Natural killer cell treated with Interleukin-12 subunit alpha and Interleukin-12 subunit beta and Interleukin-15 and Interleukin-18, amount 100 ng/mL, for 72 hours (primary cell): ENCODE measurements around the gene HBD. TPM values are rescaled to one million over a fixed set of nuclear protein-coding genes. Genes with fewer than 3 reads are reported as not detected.

Source experiments
- ATAC-seq, 2 donors: fragments of 150-1000 bp; cut with Tn5 transposase in 1 of 2; sonication (Bioruptor Pico), chemical (Tn5 transposase) in 1 of 2; 2 replicates each; pipeline ENCODE4 v1.10.0; 2021
- DNase-seq: peaks from one replicate; pipeline ENCODE4 v3.0.0; 2022; ENCODE audit warnings: low spot score
- H3K27ac Mint-ChIP-seq, 2 donors: 1 replicate in 1 of 2; 2 replicates in 1 of 2; pipeline ENCODE4 v1.8.0; 2022; ENCODE audit warnings: mixed read lengths in 2 of 2, mild to moderate bottlenecking in 1 of 2, moderate library complexity in 1 of 2
- H3K27me3 Mint-ChIP-seq, 2 donors: 1 replicate in 1 of 2; 2 replicates in 1 of 2; pipeline ENCODE4 v1.8.0; 2022; ENCODE audit warnings: mixed read lengths in 2 of 2
- H3K36me3 Mint-ChIP-seq: one replicate; pipeline ENCODE4 v1.8.0; 2022; ENCODE audit warnings: mixed read lengths
- H3K4me1 Mint-ChIP-seq, 2 donors: 1 replicate in 1 of 2; 2 replicates in 1 of 2; pipeline ENCODE4 v1.8.0; 2022; ENCODE audit warnings: low read depth in 2 of 2, mixed read lengths in 2 of 2, mild to moderate bottlenecking in 1 of 2
- H3K4me3 Mint-ChIP-seq: one replicate; pipeline ENCODE4 v1.8.0; 2022; ENCODE audit warnings: mixed read lengths
- H3K9me3 Mint-ChIP-seq: 2 replicates; pipeline ENCODE4 v1.8.0; 2022; ENCODE audit warnings: mixed read lengths
- total RNA-seq, 2 donors: library from RNA; stranded (reverse); gene quantifications; one replicate each; pipeline ENCODE4 v1.2.3, GENCODE V29; 2022

The HBD gene
- total RNA-seq, 2 donors from 2014 or later, result not detected

- DNase-seq (no peak), ATAC-seq (no peak)
- no peaks in the 10 kb centered on the region for H3K4me1 Mint-ChIP-seq
- no peaks in the 10 kb centered on the region for H3K9me3 Mint-ChIP-seq
- H3K4me3 Mint-ChIP-seq, result no peak overlapping the region
- no peaks in the 10 kb centered on the region for H3K36me3 Mint-ChIP-seq
- no peaks in the 10 kb centered on the region for H3K27me3 Mint-ChIP-seq
- no peak overlapping the region for H3K27ac Mint-ChIP-seq
Measured at GRCh38 chr11:5223146-5223545, 11.1 kb downstream of the HBD start.

GRCh38 chr11:5210376-5210885 is 23.9 kb downstream of the HBD start:
- H3K4me3 Mint-ChIP-seq, result no peak overlapping the region
- ATAC-seq (no peak), DNase-seq (no peak)
- no peaks in the 10 kb centered on the region for H3K27me3 Mint-ChIP-seq
- no peak overlapping the region for H3K27ac Mint-ChIP-seq
- no peaks in the 10 kb centered on the region for H3K9me3 Mint-ChIP-seq
- no peaks in the 10 kb centered on the region for H3K36me3 Mint-ChIP-seq
- no peaks in the 10 kb centered on the region for H3K4me1 Mint-ChIP-seq

GRCh38 chr11:5204787-5205186 is 29.5 kb downstream of the HBD start:
- H3K27me3 Mint-ChIP-seq, result peaks cover under 1 to 9% of the 10 kb centered on the region in 2 donors

GRCh38 chr11:5203366-5203765 is 30.9 kb downstream of the HBD start:
- DNase-seq, result no peak
- peaks cover 3 to 9% of the 10 kb centered on the region in 2 donors for H3K27me3 Mint-ChIP-seq

More at GRCh38 chr11:5204787-5205186, 29.5 kb downstream of the HBD start:
- Mint-ChIP-seq H3K36me3 (no peaks in the 10 kb centered on the region), H3K9me3 (no peaks in the 10 kb centered on the region), H3K4me3 (no peak overlapping the region), H3K27ac (no peak overlapping the region), H3K4me1 (no peaks in the 10 kb centered on the region)
- no peak for DNase-seq
- no peak for ATAC-seq

GRCh38 chr11:5200582-5200981 is 33.7 kb downstream of the HBD start, which contains the start of gene OR51V1:
Gene OR51V1, minus strand, starts transcription at chr11:5200682. Its CDS starts 0 bp downstream, at chr11:5200682.
- H3K36me3 Mint-ChIP-seq, result no peaks in the 10 kb centered on the region
- no peaks in the 10 kb centered on the region for H3K9me3 Mint-ChIP-seq
- peaks cover 3 to 9% of the 10 kb centered on the region in 2 donors for H3K27me3 Mint-ChIP-seq
- DNase-seq (no peak), ATAC-seq (no peak)
- H3K4me3 Mint-ChIP-seq, result no peak within 1 kb of the TSS
- no peak within 1 kb of the TSS for H3K27ac Mint-ChIP-seq
- no peaks in the 10 kb centered on the region for H3K4me1 Mint-ChIP-seq

More at GRCh38 chr11:5203366-5203765, 30.9 kb downstream of the HBD start:
- Mint-ChIP-seq H3K4me3 (no peak overlapping the region), H3K36me3 (no peaks in the 10 kb centered on the region), H3K27ac (no peak overlapping the region), H3K9me3 (no peaks in the 10 kb centered on the region), H3K4me1 (no peaks in the 10 kb centered on the region)
- no peak for ATAC-seq

- H3K27me3 Mint-ChIP-seq, result peaks cover 3 to 8% of the 10 kb centered on the region in 2 donors
- no peaks in the 10 kb centered on the region for H3K36me3 Mint-ChIP-seq
- H3K4me1 Mint-ChIP-seq, result no peaks in the 10 kb centered on the region
- DNase-seq (no peak), ATAC-seq (no peak)
- no peaks in the 10 kb centered on the region for H3K9me3 Mint-ChIP-seq
- H3K4me3 Mint-ChIP-seq, result no peak overlapping the region
- no peak overlapping the region for H3K27ac Mint-ChIP-seq
Measured at GRCh38 chr11:5198285-5198684, 36.0 kb downstream of the HBD start.

- H3K27me3 Mint-ChIP-seq, result peaks cover under 1 to 3% of the 10 kb centered on the region in 2 donors
- H3K4me1 Mint-ChIP-seq, result no peaks in the 10 kb centered on the region
- H3K4me3 Mint-ChIP-seq, result no peak overlapping the region
- no peak overlapping the region for H3K27ac Mint-ChIP-seq
- H3K9me3 Mint-ChIP-seq, result no peaks in the 10 kb centered on the region
- no peaks in the 10 kb centered on the region for H3K36me3 Mint-ChIP-seq
- no peak for DNase-seq
- ATAC-seq, result no peak
Measured at GRCh38 chr11:5197536-5197935, 36.7 kb downstream of the HBD start.

- Mint-ChIP-seq H3K27me3 (peaks cover 0 to 3% of the 10 kb centered on the region in 2 donors), H3K4me1 (no peaks in the 10 kb centered on the region), H3K4me3 (no peak overlapping the region), H3K36me3 (no peaks in the 10 kb centered on the region), H3K27ac (no peak overlapping the region), H3K9me3 (no peaks in the 10 kb centered on the region)
- DNase-seq, result no peak
- ATAC-seq, result no peak
Measured at GRCh38 chr11:5196731-5197130, 37.6 kb downstream of the HBD start.

- no peak overlapping the region for H3K27ac Mint-ChIP-seq
- peaks cover 0 to 3% of the 10 kb centered on the region in 2 donors for H3K27me3 Mint-ChIP-seq
- ATAC-seq, result no peak
- H3K4me3 Mint-ChIP-seq, result no peak overlapping the region
- H3K36me3 Mint-ChIP-seq, result no peaks in the 10 kb centered on the region
- H3K9me3 Mint-ChIP-seq, result no peaks in the 10 kb centered on the region
- DNase-seq, result no peak
- no peaks in the 10 kb centered on the region for H3K4me1 Mint-ChIP-seq
Measured at GRCh38 chr11:5196067-5196466, 38.2 kb downstream of the HBD start.

- H3K27me3 Mint-ChIP-seq, result no peaks in the 10 kb centered on the region
- H3K4me3 Mint-ChIP-seq, result no peak overlapping the region
- no peaks in the 10 kb centered on the region for H3K36me3 Mint-ChIP-seq
- ATAC-seq, result no peak
- H3K9me3 Mint-ChIP-seq, result peaks cover 6% of the 10 kb centered on the region
- no peak for DNase-seq
- H3K4me1 Mint-ChIP-seq, result no peaks in the 10 kb centered on the region
- H3K27ac Mint-ChIP-seq, result no peak overlapping the region
Measured at GRCh38 chr11:5192738-5193137, 41.5 kb downstream of the HBD start.

GRCh38 chr11:5188201-5188600 is 46.1 kb downstream of the HBD start:
- H3K27me3 Mint-ChIP-seq, result no peaks in the 10 kb centered on the region
- H3K36me3 Mint-ChIP-seq, result no peaks in the 10 kb centered on the region
- DNase-seq, result no peak
- peaks cover 9% of the 10 kb centered on the region for H3K9me3 Mint-ChIP-seq
- H3K27ac Mint-ChIP-seq, result no peak overlapping the region
- H3K4me3 Mint-ChIP-seq, result no peak overlapping the region
- no peaks in the 10 kb centered on the region for H3K4me1 Mint-ChIP-seq
- ATAC-seq, result no peak

Other genes starting within 250 kb of the HBD start
- not detected for gene OR51L1, start 239.6 kb downstream of the HBD start, total RNA-seq
- not detected for gene OR52J3, start 188.0 kb downstream of the HBD start, total RNA-seq
- not detected for gene OR52E2, start 174.9 kb downstream of the HBD start, total RNA-seq
- not detected for gene OR52E1, start 164.9 kb downstream of the HBD start, total RNA-seq
- not detected for gene OR52A5, start 96.1 kb downstream of the HBD start, total RNA-seq
- not detected for gene OR52A1, start 79.7 kb downstream of the HBD start, total RNA-seq
- not detected for gene OR51V1, start 33.8 kb downstream of the HBD start, total RNA-seq
- gene HBB, start 7.4 kb downstream of the HBD start, total RNA-seq, result not detected
- not detected for gene HBG1, start 15.4 kb upstream of the HBD start, total RNA-seq
- not detected for gene HBG2, start 20.3 kb upstream of the HBD start, total RNA-seq
- gene HBE1, start 35.5 kb upstream of the HBD start, total RNA-seq, result not detected
- gene OR51B4, start 67.5 kb upstream of the HBD start, total RNA-seq, result not detected
- not detected for gene OR51B2, start 89.8 kb upstream of the HBD start, total RNA-seq
- gene OR51B5, start 109.0 kb upstream of the HBD start, total RNA-seq, result not detected
- not detected for gene OR51B6, start 117.0 kb upstream of the HBD start, total RNA-seq
- gene OR51M1, start 149.3 kb upstream of the HBD start, total RNA-seq, result not detected
- gene OR51Q1, start 187.6 kb upstream of the HBD start, total RNA-seq, result not detected
- not detected for gene OR51I1, start 207.0 kb upstream of the HBD start, total RNA-seq
- not detected for gene OR51I2, start 214.8 kb upstream of the HBD start, total RNA-seq